Measurements from ENCODE around the gene RFTN1.
A peak's percentile ranks its signal among the peaks of the same experiment; 100 is the strongest.

RFTN1 gene

GRCh38 chr3:16486951-16487480 is 26.5 kb downstream of the RFTN1 start:
- POLR2A ChIA-PET = no interaction called here
- TF ChIP-seq CTCF (IDR thresholded peaks at IDR 0.05; ENCODE audit: insufficient read depth, low read length, missing control alignments) = no peak
- CTCF ChIA-PET = interaction anchor here (1.0 to 1.4 kb wide), 2 partner anchors 11 to 24 kb away, joined by 3 to 5 read pairs; no protein-coding TSS in a partner anchor
- no peak for DNase-seq (ENCODE audit: low read depth, low spot score)
- H3K4me3 ChIP-seq (ENCODE audit: low read depth, low read length) = no peak overlapping the region

GRCh38 chr3:16486201-16486600 is 27.3 kb downstream of the RFTN1 start:
- DNase-seq (ENCODE audit: low read depth, low spot score) = no peak
- ChIA-PET CTCF (interaction anchor here (1.4 kb wide), 1 partner anchor 12 kb away, joined by 5 read pairs; no protein-coding TSS in a partner anchor), POLR2A (no interaction called here)
- H3K4me3 ChIP-seq (ENCODE audit: low read depth, low read length) = no peak overlapping the region
- no peak for TF ChIP-seq CTCF (IDR thresholded peaks at IDR 0.05; ENCODE audit: insufficient read depth, low read length, missing control alignments)

GRCh38 chr3:16485395-16485992 is 28.0 kb downstream of the RFTN1 start:
- POLR2A ChIA-PET = no interaction called here

GRCh38 chr3:16484984-16485383 is 28.5 kb downstream of the RFTN1 start:
- CTCF ChIA-PET = interaction anchor here (1.5 to 2.0 kb wide), 2 partner anchors 12 to 194 kb away, joined by 4 to 8 read pairs; no protein-coding TSS in a partner anchor
- TF ChIP-seq CTCF (IDR thresholded peaks at IDR 0.05; ENCODE audit: insufficient read depth, low read length, missing control alignments) = no peak
- DNase-seq (ENCODE audit: low read depth, low spot score) = no peak
- POLR2A ChIA-PET = interaction anchor here (1.2 to 1.5 kb wide), 3 partner anchors 10 to 27 kb away, joined by 5 to 7 read pairs (median 6); no protein-coding TSS in a partner anchor
- H3K4me3 ChIP-seq (ENCODE audit: low read depth, low read length) = no peak overlapping the region

More at GRCh38 chr3:16485395-16485992, 28.0 kb downstream of the RFTN1 start:
- no peak for TF ChIP-seq CTCF (IDR thresholded peaks at IDR 0.05; ENCODE audit: insufficient read depth, low read length, missing control alignments)
- DNase-seq (ENCODE audit: low read depth, low spot score) = no peak
- H3K4me3 ChIP-seq (ENCODE audit: low read depth, low read length) = no peak overlapping the region
- CTCF ChIA-PET = interaction anchor here (1.5 kb wide), 1 partner anchor 12 kb away, joined by 4 read pairs; no protein-coding TSS in a partner anchor

GRCh38 chr3:16484216-16484615 is 29.3 kb downstream of the RFTN1 start:
- POLR2A ChIA-PET = interaction anchor here (1.2 to 1.5 kb wide), 3 partner anchors 10 to 28 kb away, joined by 5 to 7 read pairs (median 6); no protein-coding TSS in a partner anchor
- H3K4me3 ChIP-seq (ENCODE audit: low read depth, low read length) = no peak overlapping the region
- TF ChIP-seq CTCF (IDR thresholded peaks at IDR 0.05; ENCODE audit: insufficient read depth, low read length, missing control alignments) = no peak
- CTCF ChIA-PET = interaction anchor here (1.5 to 2.0 kb wide), 2 partner anchors 13 to 194 kb away, joined by 4 to 8 read pairs; no protein-coding TSS in a partner anchor
- DNase-seq (ENCODE audit: low read depth, low spot score) = peak; percentile 97

- CTCF ChIA-PET = interaction anchor here (1.1 to 2.0 kb wide), 4 partner anchors 23 to 192 kb away, joined by 3 to 8 read pairs (median 3); no protein-coding TSS in a partner anchor
- no peak for TF ChIP-seq CTCF (IDR thresholded peaks at IDR 0.05; ENCODE audit: insufficient read depth, low read length, missing control alignments)
- no peak for DNase-seq (ENCODE audit: low read depth, low spot score)
- POLR2A ChIA-PET = no interaction called here
- no peak overlapping the region for H3K4me3 ChIP-seq (ENCODE audit: low read depth, low read length)
Measured at GRCh38 chr3:16482770-16483531, 30.5 kb downstream of the RFTN1 start.

Measured in AG04449 (cell line).